Activated CD8-positive, alpha-beta T cell treated with anti-CD3 and anti-CD28 coated beads for 36 hours (primary cell): ENCODE measurements around the gene NEURL4. TPM values are rescaled to one million over a fixed set of nuclear protein-coding genes. Genes with fewer than 3 reads are reported as not detected.

Experiments
- ATAC-seq: fragments of 200-7000 bp; cut with Tn5 transposase; one replicate; pipeline ENCODE4 v1.10.0; 2021; ENCODE audit warnings: mild to moderate bottlenecking, moderate library complexity
- CTCF ChIA-PET: fragments of 350-600 bp; sonication (Branson Sonifier 250); formaldehyde crosslinking; loops from one replicate; lab custom pipeline; 2021; ENCODE audit warnings: antibody characterized with exemption; lab: Charles Lee
- POLR2A ChIA-PET: fragments of 350-600 bp; sonication (Branson Sonifier 250); formaldehyde crosslinking; loops from one replicate; lab custom pipeline; 2021; ENCODE audit warnings: antibody characterized with exemption; lab: Charles Lee
- DNase-seq: peaks from one replicate; pipeline ENCODE4 v3.0.0-alpha.2; 2020
- H3K27ac Mint-ChIP-seq: one replicate; pipeline ENCODE4 v1.8.0; 2021; ENCODE audit warnings: mild to moderate bottlenecking, mixed read lengths
- H3K27me3 Mint-ChIP-seq: one replicate; pipeline ENCODE4 v1.8.0; 2021; ENCODE audit warnings: mixed read lengths
- H3K36me3 Mint-ChIP-seq: one replicate; pipeline ENCODE4 v1.8.0; 2021; ENCODE audit warnings: low read depth, mixed read lengths
- H3K4me1 Mint-ChIP-seq: one replicate; pipeline ENCODE4 v1.8.0; 2021; ENCODE audit warnings: low read depth, mixed read lengths
- H3K4me3 Mint-ChIP-seq: one replicate; pipeline ENCODE4 v1.8.0; 2021; ENCODE audit warnings: mild to moderate bottlenecking, moderate library complexity, mixed read lengths
- H3K9me3 Mint-ChIP-seq: one replicate; pipeline ENCODE4 v1.8.0; 2021; ENCODE audit warnings: mixed read lengths
- CTCF ChIP-seq: fragments of 200-600 bp; IDR thresholded peaks from one replicate; pipeline ENCODE4 v1.8.0; 2022; ENCODE audit warnings: antibody characterized with exemption, mild to moderate bottlenecking
- intact Hi-C: fragments of 100-400 bp; cut with micrococcal nuclease; formaldehyde crosslinking; loops from one replicate; pipeline ENCODE4 v1.10.0; 2022
- total RNA-seq, 2 experiments: library from RNA; stranded (reverse); gene quantifications; one replicate each; pipeline ENCODE4 v1.2.3, GENCODE V29; 2021

The NEURL4 gene
- total RNA-seq, 2 experiments from 2014 or later, result 36.2 to 40.4 TPM

- DNase-seq (peak; percentile 90), ATAC-seq (peak; percentile 46)
- intact Hi-C loops, result loop anchor here (5.0 to 10.0 kb wide), 3 partner anchors 85 to 213 kb away; partner anchors contain the start of genes FGF11, POLR2A, SENP3 and SLC35G6
- H3K4me1 Mint-ChIP-seq, result peaks cover 57% of the 10 kb centered on the region
- TF ChIP-seq CTCF, result no peak
- CTCF ChIA-PET, result interaction anchor here (0.7 to 1.3 kb wide), 4 partner anchors 15 to 132 kb away, joined by 3 to 6 read pairs (median 3); partner anchors contain the start of genes ACADVL and DLG4
- H3K4me3 Mint-ChIP-seq, result peak within 1 kb of the TSS; percentile 87
- H3K9me3 Mint-ChIP-seq, result no peaks in the 10 kb centered on the region
- peak within 1 kb of the TSS; percentile 87 for H3K27ac Mint-ChIP-seq
- H3K36me3 Mint-ChIP-seq, result peaks cover 38% of the 10 kb centered on the region
- POLR2A ChIA-PET, result interaction anchor here (0.7 to 7.4 kb wide), 17 partner anchors 10 to 336 kb away, joined by 3 to 76 read pairs (median 4); partner anchors contain the start of genes ACAP1, GPS2, NEURL4 and TP53
- no peaks in the 10 kb centered on the region for H3K27me3 Mint-ChIP-seq
Observed at GRCh38 chr17:7351665-7352502, 22.7 kb upstream of the NEURL4 start, which contains the start of gene KCTD11. Gene KCTD11, plus strand, starts transcription at chr17:7352162.

- Mint-ChIP-seq H3K36me3 (peaks cover 49% of the 10 kb centered on the region), H3K27me3 (no peaks in the 10 kb centered on the region)
- intact Hi-C loops, result no loop called here
Observed at GRCh38 chr17:7348478-7349242, 19.5 kb upstream of the NEURL4 start.

GRCh38 chr17:7347630-7348477, 18.7 kb upstream of the NEURL4 start:
- DNase-seq (no peak), ATAC-seq (no peak)
- Mint-ChIP-seq H3K27me3 (no peaks in the 10 kb centered on the region), H3K9me3 (no peaks in the 10 kb centered on the region), H3K36me3 (peaks cover 55% of the 10 kb centered on the region), H3K4me1 (peaks cover 36% of the 10 kb centered on the region), H3K4me3 (no peak overlapping the region), H3K27ac (peak overlapping the region; percentile 49)
- no peak for TF ChIP-seq CTCF
- ChIA-PET CTCF (interaction anchor here (0.6 to 6.8 kb wide), 9 partner anchors 8 to 213 kb away, joined by 3 to 49 read pairs (median 15); partner anchors contain the start of genes ACAP1, NEURL4, SENP3 and TMEM95), POLR2A (interaction anchor here (1.0 to 7.4 kb wide), 5 partner anchors 11 to 225 kb away, joined by 3 to 76 read pairs (median 7); partner anchors contain the start of genes ACAP1, GPS2 and NEURL4)
- intact Hi-C loops, result no loop called here

More at GRCh38 chr17:7348478-7349242, 19.5 kb upstream of the NEURL4 start:
- Mint-ChIP-seq H3K27ac (peak overlapping the region; percentile 73), H3K4me3 (no peak overlapping the region), H3K4me1 (peaks cover 39% of the 10 kb centered on the region), H3K9me3 (no peaks in the 10 kb centered on the region)
- POLR2A ChIA-PET, result interaction anchor here (1.0 to 7.4 kb wide), 8 partner anchors 12 to 339 kb away, joined by 3 to 76 read pairs (median 6); partner anchors contain the start of genes ACAP1, GPS2, NEURL4 and TP53
- no peak for DNase-seq
- CTCF ChIA-PET, result interaction anchor here (0.6 to 6.8 kb wide), 9 partner anchors 8 to 212 kb away, joined by 3 to 49 read pairs (median 8); partner anchors contain the start of genes ACAP1, NEURL4 and SENP3
- no peak for ATAC-seq
- TF ChIP-seq CTCF, result no peak
